ENCODE results near the gene KIFC1.
"Not testable (repeated sequence)": the region's sequence is repeated elsewhere in the genome, so short reads cannot be mapped to it uniquely, and the experiment has no call there.

KIFC1 gene

GRCh38 chr6:33373960-33374910, 17.4 kb upstream of the KIFC1 start:
- DNase-seq (ENCODE audit: low read depth in 1 of 2, low spot score in 1 of 2), result no peak

DNA sequence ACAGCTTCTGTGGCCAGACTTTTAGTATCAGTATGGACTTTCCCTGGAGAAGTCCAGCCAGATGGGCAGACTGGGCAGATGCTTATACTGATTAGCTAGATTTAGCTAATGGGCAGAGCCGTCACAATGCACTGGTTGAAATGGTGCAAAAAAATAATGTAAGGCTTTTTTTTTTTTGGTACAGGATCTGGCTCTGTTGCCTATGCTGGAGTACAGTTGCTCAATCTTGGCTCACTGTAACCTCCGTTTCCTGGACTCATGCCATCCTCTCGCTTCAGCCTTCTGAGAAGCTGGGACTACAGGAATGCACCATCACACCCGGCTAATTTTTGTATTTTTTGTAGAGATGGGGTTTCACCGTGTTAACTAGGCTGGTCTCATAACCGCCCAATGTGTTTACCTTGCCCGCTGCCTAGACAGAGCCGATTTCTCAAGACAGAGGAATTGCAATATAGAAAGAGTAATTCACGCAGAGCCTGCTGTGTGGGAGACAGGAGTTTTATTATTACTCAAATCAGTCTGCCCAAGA, 16.4 kb upstream of the KIFC1 start:
- DNase-seq (ENCODE audit: low read depth in 1 of 2, low spot score in 1 of 2), result no peak

- no peak for DNase-seq (ENCODE audit: low read depth in 1 of 2, low spot score in 1 of 2)
These were observed 14.5 kb upstream of the KIFC1 start for GRCh38 chr6:33377171-33377570.

DNA sequence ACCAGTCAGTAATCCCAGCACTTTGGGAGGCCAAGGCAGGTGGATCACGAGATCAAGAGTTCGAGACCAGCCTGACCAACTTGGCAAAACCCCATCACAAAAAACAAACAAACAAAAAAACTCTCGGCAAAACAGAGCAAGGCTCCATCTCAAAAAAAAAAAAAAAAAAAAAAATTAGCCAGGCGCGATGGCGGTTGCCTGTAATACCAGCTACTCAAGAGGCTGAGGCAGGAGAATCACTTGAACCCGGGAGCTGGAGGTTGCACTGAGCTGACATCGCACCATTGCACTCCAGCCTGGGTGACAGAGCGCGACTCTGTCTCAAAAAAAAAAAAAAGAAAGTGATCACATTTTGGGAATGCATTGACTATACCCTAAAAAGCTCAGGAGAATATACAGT, 12.4 kb upstream of the KIFC1 start:
- not testable (repeated sequence) for DNase-seq (ENCODE audit: low read depth in 1 of 2, low spot score in 1 of 2)

DNA sequence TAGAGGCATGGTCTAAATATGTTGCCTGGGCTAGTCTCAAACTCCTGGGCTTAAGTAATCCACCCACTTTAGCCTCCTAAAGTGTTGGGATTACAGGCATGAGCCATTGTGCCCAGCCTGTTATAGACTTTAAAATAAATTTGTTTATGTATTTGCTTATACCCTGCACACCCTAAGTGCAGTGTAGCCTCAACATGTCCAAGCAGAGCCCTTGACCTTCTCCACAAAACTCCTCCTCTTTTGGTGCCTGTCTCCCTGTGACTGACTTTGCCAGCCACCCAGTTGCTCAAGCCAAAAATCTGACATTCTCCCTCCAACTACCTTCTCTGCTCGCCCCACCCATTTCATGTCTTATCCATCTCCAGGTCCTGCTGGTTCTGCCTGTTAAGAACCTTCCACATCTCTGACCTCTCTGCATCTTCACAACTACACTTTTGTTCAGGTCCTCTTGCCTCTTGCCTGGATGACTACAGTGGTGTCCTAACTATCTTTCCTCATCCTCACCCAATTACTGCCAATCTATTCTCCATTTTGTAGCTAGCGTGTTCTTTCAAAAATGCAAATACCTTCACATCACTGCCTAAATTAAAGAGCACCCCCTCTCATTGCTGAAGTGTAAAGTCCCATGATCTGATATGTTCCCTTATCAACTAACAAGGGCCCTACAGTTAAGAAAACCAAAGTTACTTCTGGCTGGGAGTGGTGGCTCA, 11.2 kb upstream of the KIFC1 start:
- no peak for DNase-seq (ENCODE audit: low read depth in 1 of 2, low spot score in 1 of 2)

- DNase-seq (ENCODE audit: low read depth in 1 of 2, low spot score in 1 of 2), result no peak
These were observed 8.0 kb upstream of the KIFC1 start for GRCh38 chr6:33383427-33384185.

- no peak for DNase-seq (ENCODE audit: low read depth in 1 of 2, low spot score in 1 of 2)
These were observed 7.0 kb upstream of the KIFC1 start for GRCh38 chr6:33384581-33385020.

DNA sequence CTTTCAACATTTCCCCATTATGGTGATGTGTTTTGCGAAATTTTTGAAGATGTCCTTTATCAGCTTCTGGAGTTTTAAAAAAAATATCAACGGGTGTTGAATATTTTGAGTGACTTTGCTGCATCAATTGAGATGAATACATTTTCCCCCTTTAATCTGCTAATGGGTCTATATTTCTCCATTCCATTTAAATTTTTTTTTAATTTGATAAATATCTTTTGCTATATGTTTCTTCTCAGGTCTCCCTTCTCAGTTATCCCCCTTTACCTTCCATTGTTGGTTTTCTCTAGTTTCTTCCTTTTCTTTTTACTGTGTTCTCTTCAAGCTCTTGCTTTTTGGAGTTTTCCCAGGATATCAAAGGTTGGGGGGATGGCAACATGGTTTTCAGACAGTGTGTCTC, 1.4 kb upstream of the KIFC1 start:
- no peak for DNase-seq (ENCODE audit: low read depth in 1 of 2, low spot score in 1 of 2)

GRCh38 chr6:33390767-33391277, 801 bp upstream of the KIFC1 start:
- no peak for DNase-seq (ENCODE audit: low read depth in 1 of 2, low spot score in 1 of 2)

DNA sequence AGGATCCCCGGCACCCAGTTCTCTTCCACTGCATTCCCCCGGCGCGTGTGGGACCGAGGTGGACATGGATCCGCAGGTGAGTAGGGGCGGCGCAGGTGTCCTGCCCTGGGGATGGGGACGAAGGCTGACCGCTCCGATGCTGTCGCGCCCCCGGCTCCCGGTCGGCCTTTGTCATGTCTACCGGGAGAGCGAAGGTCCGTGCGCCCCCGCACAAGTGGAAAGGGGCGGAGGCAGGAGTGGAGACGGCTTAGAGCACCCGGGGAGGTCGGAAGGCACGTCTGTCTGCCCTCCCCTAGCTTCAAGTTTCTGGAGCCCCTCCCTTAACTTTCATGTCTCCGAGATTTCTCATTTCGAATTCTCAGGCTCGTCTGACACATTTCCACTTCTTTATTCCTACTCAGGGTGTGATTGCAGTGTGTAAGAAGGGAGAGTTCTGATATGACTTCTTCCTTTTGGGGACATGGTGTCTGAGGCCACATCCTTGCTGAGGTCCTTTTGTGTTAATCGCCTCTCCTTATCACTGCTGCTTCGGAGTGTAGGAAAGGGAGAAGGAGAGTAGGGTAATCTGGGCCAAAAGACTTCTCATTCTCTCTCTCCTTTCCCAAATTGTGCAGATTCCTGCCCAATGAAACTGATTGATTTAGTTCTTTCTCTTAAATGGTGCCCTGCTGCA, 435 bp downstream of the KIFC1 start:
- DNase-seq (ENCODE audit: low read depth in 1 of 2, low spot score in 1 of 2), result peak in 1 of 2 donors; percentile 18

GRCh38 chr6:33392595-33392948, 949 bp downstream of the KIFC1 start:
- no peak for DNase-seq (ENCODE audit: low read depth in 1 of 2, low spot score in 1 of 2)

DNA sequence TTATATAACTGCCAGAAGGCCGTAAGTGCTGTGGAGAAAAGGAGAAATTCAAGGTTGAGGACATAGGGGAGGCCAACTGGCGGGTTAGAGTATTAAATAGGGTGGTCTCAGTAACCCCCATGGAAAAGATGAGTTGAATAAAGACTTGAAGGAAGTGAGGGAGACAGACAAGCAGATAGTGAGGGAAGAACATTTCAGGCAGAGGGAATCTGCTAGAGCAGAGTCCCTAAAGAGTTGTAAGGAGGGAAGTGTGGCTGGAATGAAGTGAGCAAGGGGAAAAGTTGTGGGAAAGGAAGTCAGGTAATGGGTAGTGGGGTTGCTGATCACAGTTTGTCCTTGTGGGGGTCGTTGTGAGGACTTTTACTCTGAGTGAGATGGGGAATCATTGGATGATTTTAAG, 1.4 kb downstream of the KIFC1 start:
- DNase-seq (ENCODE audit: low read depth in 1 of 2, low spot score in 1 of 2), result no peak

DNA sequence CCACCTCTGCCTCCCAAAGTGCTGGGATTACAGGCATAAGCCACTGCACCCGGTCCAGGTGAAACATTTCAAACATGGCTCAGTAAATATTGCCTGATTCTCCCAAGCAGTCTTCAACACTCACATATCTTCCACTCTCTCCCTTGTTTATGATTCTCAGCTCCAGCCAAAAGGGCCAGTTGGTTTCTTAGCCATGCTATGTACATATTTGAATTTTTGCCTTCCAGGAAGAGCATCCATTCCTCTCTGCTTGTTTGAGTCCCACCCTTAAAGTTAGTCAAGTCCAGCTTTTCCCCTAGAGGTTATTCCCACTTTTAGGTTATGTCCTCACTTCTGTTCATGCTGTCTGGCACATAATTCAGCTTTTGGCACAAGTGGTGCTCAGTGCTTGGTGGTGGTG, 5.9 kb downstream of the KIFC1 start:
- DNase-seq (ENCODE audit: low read depth in 1 of 2, low spot score in 1 of 2), result no peak

DNA sequence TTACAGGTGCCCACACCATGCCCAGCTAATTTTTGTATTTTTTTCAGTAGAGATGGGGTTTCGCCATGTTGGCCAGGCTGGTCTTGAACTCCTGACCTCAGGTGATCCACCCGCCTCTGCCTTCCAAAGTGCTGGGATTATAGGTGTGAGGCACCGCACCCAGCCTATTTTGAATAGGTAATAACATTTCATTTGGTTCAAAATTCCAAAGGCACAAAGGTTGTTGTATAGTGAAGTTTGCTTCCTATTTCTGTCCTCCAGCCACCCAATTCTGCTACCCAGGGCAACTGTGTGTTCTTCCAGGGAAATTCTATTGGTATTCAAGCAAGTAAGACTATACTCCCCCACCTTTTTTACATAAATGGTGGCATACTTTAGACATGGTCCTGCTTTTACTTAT, 7.0 kb downstream of the KIFC1 start:
- DNase-seq (ENCODE audit: low read depth in 1 of 2, low spot score in 1 of 2), result not testable (repeated sequence)

DNA sequence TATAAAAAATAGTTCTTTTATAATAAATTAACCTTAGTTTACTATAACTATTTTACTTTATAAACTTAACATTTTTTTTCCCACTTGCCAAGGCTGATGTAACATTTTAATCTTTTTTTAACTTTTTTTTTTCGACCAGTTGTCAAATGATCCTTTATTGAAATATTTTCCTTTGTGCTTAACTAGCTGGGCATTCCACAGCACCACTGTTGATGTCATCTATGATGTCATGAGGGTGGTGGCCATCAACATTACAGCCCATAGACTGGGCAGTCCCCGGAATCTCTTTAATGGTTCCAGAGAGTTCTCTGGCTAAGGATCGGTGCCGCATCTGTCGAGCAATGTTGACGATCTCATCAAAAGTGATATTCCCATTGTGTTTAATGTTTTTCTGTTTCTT, 8.3 kb downstream of the KIFC1 start:
- DNase-seq (ENCODE audit: low read depth in 1 of 2, low spot score in 1 of 2), result not testable (repeated sequence)

DNA sequence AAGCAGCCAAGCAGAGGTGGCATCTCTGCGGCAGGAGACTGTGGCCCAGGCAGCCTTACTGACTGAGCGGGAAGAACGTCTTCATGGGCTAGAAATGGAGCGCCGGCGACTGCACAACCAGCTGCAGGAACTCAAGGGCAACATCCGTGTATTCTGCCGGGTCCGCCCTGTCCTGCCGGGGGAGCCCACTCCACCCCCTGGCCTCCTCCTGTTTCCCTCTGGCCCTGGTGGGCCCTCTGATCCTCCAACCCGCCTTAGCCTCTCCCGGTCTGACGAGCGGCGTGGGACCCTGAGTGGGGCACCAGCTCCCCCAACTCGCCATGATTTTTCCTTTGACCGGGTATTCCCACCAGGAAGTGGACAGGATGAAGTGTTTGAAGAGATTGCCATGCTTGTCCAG, 13.3 kb downstream of the KIFC1 start:
- no peak for DNase-seq (ENCODE audit: low read depth in 1 of 2, low spot score in 1 of 2)

DNA sequence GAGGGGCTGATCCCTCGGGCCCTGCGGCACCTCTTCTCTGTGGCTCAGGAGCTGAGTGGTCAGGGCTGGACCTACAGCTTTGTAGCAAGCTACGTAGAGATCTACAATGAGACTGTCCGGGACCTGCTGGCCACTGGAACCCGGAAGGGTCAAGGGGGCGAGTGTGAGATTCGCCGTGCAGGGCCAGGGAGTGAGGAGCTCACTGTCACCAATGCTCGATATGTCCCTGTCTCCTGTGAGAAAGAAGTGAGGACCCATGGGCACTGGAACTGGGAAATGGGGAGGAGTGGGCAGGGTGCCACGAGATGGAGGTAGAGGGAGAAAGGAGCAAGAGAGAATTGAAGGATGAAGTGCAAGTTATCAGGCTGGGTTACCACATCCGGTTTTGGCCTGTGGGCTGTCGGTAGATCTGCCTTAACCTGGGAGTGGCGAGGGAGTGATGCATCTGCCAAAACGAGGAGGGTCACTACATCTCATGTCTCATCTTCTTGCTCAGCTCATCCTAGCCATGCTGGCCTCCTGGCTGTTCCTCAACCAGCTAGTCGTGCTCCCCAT, 13.8 kb downstream of the KIFC1 start:
- DNase-seq (ENCODE audit: low read depth in 1 of 2, low spot score in 1 of 2), result no peak

- no peak for DNase-seq (ENCODE audit: low read depth in 1 of 2, low spot score in 1 of 2)
These were observed 14.5 kb downstream of the KIFC1 start for GRCh38 chr6:33406126-33406525.

DNA sequence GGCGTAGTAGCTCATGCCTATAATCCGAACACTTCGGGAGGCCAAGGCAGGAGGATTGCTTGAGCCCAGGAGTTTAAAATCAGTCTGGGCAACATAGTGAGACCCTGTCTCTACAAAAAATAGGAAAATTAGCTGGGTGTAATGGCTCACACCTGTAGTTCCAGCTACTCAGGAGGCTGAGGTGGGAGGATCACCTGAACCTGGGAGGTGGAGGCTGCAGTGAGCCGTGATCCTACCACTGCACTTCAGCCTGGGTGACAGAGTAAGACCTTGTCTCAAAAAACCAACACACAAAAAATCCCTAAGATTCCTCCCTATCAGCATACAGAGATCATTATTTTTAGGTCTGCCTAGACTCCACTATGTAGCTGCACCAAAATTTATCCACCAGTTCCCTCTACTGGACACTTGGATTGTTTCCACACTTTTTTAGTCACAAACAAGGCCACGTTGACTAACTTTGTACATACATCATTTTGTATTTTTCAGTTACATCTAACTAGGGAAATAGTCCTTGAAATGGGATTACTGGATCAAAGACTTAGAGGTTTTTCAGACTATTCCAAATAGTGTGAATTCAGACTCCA, 15.6 kb downstream of the KIFC1 start:
- DNase-seq (ENCODE audit: low read depth in 1 of 2, low spot score in 1 of 2), result no peak
